ENCODE data around the gene NR0B1.

- TF ChIP-seq CTCF (IDR thresholded peaks at IDR 0.05) (no peak), POLR2AphosphoS5 (IDR thresholded peaks at IDR 0.05) (no peak), POLR2A (IDR thresholded peaks at IDR 0.05) (no peak), EP300 (IDR thresholded peaks at IDR 0.05) (no peak)
These were observed 6.2 kb downstream of the NR0B1 start for GRCh38 chrX:30302956-30303355.

Data from gastroesophageal sphincter (tissue), 3 donors.